ENCODE data around the gene MEIOC.
"Not testable (repeated sequence)": the region's sequence is repeated elsewhere in the genome, so short reads cannot be mapped to it uniquely, and the experiment has no call there.

DNA sequence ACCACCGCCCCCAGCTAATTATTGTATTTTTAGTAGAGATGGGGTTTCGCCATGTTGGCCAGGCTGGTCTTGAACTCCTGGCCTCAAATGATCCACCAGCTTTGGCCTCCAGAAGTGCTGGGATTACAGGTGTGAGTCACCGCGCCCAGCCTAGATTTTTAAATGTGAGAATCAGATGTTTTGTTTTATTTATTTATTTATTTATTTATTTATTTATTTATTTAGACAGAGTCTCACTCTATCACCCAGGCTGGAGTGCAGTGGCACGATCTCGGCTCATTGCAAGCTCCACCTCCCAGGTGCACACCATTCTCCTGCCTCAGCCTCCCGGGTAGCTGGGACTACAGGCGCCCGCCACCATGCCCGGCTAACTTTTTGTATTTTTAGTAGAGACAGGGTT, 44.0 kb downstream of the MEIOC start:
- TF ChIP-seq, protein P1, sequence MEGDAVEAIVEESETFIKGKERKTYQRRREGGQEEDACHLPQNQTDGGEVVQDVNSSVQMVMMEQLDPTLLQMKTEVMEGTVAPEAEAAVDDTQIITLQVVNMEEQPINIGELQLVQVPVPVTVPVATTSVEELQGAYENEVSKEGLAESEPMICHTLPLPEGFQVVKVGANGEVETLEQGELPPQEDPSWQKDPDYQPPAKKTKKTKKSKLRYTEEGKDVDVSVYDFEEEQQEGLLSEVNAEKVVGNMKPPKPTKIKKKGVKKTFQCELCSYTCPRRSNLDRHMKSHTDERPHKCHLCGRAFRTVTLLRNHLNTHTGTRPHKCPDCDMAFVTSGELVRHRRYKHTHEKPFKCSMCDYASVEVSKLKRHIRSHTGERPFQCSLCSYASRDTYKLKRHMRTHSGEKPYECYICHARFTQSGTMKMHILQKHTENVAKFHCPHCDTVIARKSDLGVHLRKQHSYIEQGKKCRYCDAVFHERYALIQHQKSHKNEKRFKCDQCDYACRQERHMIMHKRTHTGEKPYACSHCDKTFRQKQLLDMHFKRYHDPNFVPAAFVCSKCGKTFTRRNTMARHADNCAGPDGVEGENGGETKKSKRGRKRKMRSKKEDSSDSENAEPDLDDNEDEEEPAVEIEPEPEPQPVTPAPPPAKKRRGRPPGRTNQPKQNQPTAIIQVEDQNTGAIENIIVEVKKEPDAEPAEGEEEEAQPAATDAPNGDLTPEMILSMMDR (IDR thresholded peaks at IDR 0.05; ENCODE audit: extremely low read depth in 1 of 2, insufficient read depth in 1 of 2, low read depth in 1 of 2, low read length in 2 of 2), result not testable (repeated sequence)
- TF ChIP-seq MAX (IDR thresholded peaks at IDR 0.05; ENCODE audit: insufficient read depth, insufficient read length); EZH2 (IDR thresholded peaks at IDR 0.05; ENCODE audit: borderline replicate concordance, low read depth, low read length, severe bottlenecking); POLR2AphosphoS5 (IDR thresholded peaks at IDR 0.05; ENCODE audit: insufficient read depth, low read depth, low read length); POLR2A (IDR thresholded peaks at IDR 0.05; ENCODE audit: low read depth, low read length); JUN (IDR thresholded peaks at IDR 0.05; ENCODE audit: borderline replicate concordance, insufficient read depth, insufficient read length, low read depth); GATA2 (IDR thresholded peaks at IDR 0.05; ENCODE audit: insufficient read depth, insufficient read length, low read depth, low read length); FOS (IDR thresholded peaks at IDR 0.05; ENCODE audit: borderline replicate concordance, insufficient read depth, low read length); MYC (IDR thresholded peaks at IDR 0.05; ENCODE audit: low read depth, low read length): not testable (repeated sequence)
